HCT116 (cell line): ENCODE data around the gene TAF10. TPM values are rescaled to one million over a fixed set of nuclear protein-coding genes. Genes with fewer than 3 reads are reported as not detected.

Experiments
- ATF3 ChIP-seq: IDR thresholded peaks from 2 replicates; pipeline ENCODE4 v1.6.1; 2012
- CBX3 ChIP-seq: IDR thresholded peaks from 2 replicates; pipeline ENCODE4 v1.6.1; 2012; ENCODE audit warnings: low read depth
- CEBPB ChIP-seq: IDR thresholded peaks from 2 replicates; pipeline ENCODE4 v1.6.1; 2012; ENCODE audit warnings: low read depth
- EZH2phosphoT487 ChIP-seq: fragments of 200-600 bp; IDR thresholded peaks from 2 replicates; pipeline ENCODE4 v1.6.1; 2018; ENCODE audit warnings: antibody characterized with exemption, borderline replicate concordance
- JUND ChIP-seq: IDR thresholded peaks from 2 replicates; pipeline ENCODE4 v1.6.1; 2012
- SIN3A ChIP-seq: IDR thresholded peaks from 2 replicates; pipeline ENCODE4 v1.6.1; 2012; ENCODE audit warnings: low read depth
- SP1 ChIP-seq: IDR thresholded peaks from 2 replicates; pipeline ENCODE4 v1.6.1; 2012; ENCODE audit warnings: low read depth
- total RNA-seq: library from RNA; stranded (reverse); gene quantifications from one replicate; pipeline ENCODE4 v1.2.1, GENCODE V29; 2021; ENCODE audit not compliant: unreplicated experiment

Gene TAF10
- total RNA-seq, 1 experiment from 2014 or later = 151 TPM

- TF ChIP-seq CBX3 (no peak), SIN3A (no peak), ATF3 (no peak), CEBPB (no peak), SP1 (no peak), JUND (no peak), EZH2phosphoT487 (no peak)
Observed at GRCh38 chr11:6561288-6561687, 50.7 kb downstream of the TAF10 start (continued).

Other genes starting within 250 kb of the TAF10 start
- 2.8 TPM for gene SMPD1, start 221.7 kb downstream of the TAF10 start, total RNA-seq
- 12.4 TPM for gene APBB1, start 193.1 kb downstream of the TAF10 start, total RNA-seq
- gene HPX, start 171.2 kb downstream of the TAF10 start, total RNA-seq = 4.6 TPM
- gene TRIM3, start 138.3 kb downstream of the TAF10 start, total RNA-seq = 13.4 TPM
- gene ARFIP2, start 130.9 kb downstream of the TAF10 start, total RNA-seq = 77.9 TPM
- gene TIMM10B, start 130.7 kb downstream of the TAF10 start, total RNA-seq = 22.9 TPM
- 8.0 TPM for gene DNHD1, start 114.9 kb downstream of the TAF10 start, total RNA-seq
- 17.8 TPM for gene RRP8, start 8.6 kb downstream of the TAF10 start, total RNA-seq
- 73.5 TPM for gene ILK, start 8.4 kb downstream of the TAF10 start, total RNA-seq
- 44.7 TPM for gene TPP1, start 7.2 kb upstream of the TAF10 start, total RNA-seq
- 0.30 TPM for gene DCHS1, start 43.6 kb upstream of the TAF10 start, total RNA-seq
- gene MRPL17, start 71.1 kb upstream of the TAF10 start, total RNA-seq = 75.0 TPM
- gene OR2AG2, start 159.8 kb upstream of the TAF10 start, total RNA-seq = 0.07 TPM
- gene OR2AG1, start 170.8 kb upstream of the TAF10 start, total RNA-seq = not detected
- 0.22 TPM for gene OR6A2, start 187.5 kb upstream of the TAF10 start, total RNA-seq
- gene OR10A5, start 233.5 kb upstream of the TAF10 start, total RNA-seq = not detected